Esophagus muscularis mucosa (tissue), 4 donors: ENCODE measurements around the gene ADORA1.

Experiments used
- EP300 ChIP-seq: sonication (generic); formaldehyde crosslinking; IDR thresholded peaks from one replicate; pipeline ENCODE4 v1.6.1; 2017; ENCODE audit warnings: antibody characterized with exemption
- POLR2A ChIP-seq: fragments of 450-650 bp; IDR thresholded peaks from one replicate; pipeline ENCODE4 v1.6.1; 2017; ENCODE audit warnings: antibody characterized with exemption, moderate library complexity, mild to moderate bottlenecking, low read depth
- POLR2AphosphoS5 ChIP-seq, 2 donors: sonication (generic); formaldehyde crosslinking; IDR thresholded peaks; one replicate each; pipeline ENCODE4 v1.6.1; 2017; ENCODE audit warnings: antibody characterized with exemption in 2 of 2
- TF ChIP-seq, protein P1 (sequence below), 3 experiments: fragments of 200-600 bp in 2 of 3; fragments of 450-650 bp in 1 of 3; sonication (generic) in 2 of 3; IDR thresholded peaks; one replicate each; pipeline ENCODE4 v1.5.1; 2017 to 2019; ENCODE audit warnings: antibody characterized with exemption in 3 of 3, mild to moderate bottlenecking in 2 of 3, moderate library complexity in 1 of 3

GRCh38 chr1:203187304-203187685 is 59.8 kb downstream of the ADORA1 start:
- TF ChIP-seq POLR2A = no peak
- no peak for TF ChIP-seq EP300
- TF ChIP-seq, protein P1, sequence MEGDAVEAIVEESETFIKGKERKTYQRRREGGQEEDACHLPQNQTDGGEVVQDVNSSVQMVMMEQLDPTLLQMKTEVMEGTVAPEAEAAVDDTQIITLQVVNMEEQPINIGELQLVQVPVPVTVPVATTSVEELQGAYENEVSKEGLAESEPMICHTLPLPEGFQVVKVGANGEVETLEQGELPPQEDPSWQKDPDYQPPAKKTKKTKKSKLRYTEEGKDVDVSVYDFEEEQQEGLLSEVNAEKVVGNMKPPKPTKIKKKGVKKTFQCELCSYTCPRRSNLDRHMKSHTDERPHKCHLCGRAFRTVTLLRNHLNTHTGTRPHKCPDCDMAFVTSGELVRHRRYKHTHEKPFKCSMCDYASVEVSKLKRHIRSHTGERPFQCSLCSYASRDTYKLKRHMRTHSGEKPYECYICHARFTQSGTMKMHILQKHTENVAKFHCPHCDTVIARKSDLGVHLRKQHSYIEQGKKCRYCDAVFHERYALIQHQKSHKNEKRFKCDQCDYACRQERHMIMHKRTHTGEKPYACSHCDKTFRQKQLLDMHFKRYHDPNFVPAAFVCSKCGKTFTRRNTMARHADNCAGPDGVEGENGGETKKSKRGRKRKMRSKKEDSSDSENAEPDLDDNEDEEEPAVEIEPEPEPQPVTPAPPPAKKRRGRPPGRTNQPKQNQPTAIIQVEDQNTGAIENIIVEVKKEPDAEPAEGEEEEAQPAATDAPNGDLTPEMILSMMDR (IDR thresholded peaks at IDR 0.05) = no peak
- TF ChIP-seq POLR2AphosphoS5 (IDR thresholded peaks at IDR 0.05) = no peak
